Measurements from ENCODE around the gene MORN4. TPM values are rescaled to one million over a fixed set of nuclear protein-coding genes. Genes with fewer than 3 reads are reported as not detected.

Gene MORN4
- total RNA-seq, 1 donor from 2014 or later: 15.8 TPM

- no peaks in the 10 kb centered on the region for H3K4me1 Mint-ChIP-seq (ENCODE audit: unreplicated experiment)
- H3K36me3 Mint-ChIP-seq: no peaks in the 10 kb centered on the region
- H3K27ac Mint-ChIP-seq: no peak overlapping the region
- H3K27me3 Mint-ChIP-seq: no peaks in the 10 kb centered on the region
- no peak for DNase-seq (ENCODE audit: extremely low spot score, unreplicated experiment)
- TF ChIP-seq, protein P1, sequence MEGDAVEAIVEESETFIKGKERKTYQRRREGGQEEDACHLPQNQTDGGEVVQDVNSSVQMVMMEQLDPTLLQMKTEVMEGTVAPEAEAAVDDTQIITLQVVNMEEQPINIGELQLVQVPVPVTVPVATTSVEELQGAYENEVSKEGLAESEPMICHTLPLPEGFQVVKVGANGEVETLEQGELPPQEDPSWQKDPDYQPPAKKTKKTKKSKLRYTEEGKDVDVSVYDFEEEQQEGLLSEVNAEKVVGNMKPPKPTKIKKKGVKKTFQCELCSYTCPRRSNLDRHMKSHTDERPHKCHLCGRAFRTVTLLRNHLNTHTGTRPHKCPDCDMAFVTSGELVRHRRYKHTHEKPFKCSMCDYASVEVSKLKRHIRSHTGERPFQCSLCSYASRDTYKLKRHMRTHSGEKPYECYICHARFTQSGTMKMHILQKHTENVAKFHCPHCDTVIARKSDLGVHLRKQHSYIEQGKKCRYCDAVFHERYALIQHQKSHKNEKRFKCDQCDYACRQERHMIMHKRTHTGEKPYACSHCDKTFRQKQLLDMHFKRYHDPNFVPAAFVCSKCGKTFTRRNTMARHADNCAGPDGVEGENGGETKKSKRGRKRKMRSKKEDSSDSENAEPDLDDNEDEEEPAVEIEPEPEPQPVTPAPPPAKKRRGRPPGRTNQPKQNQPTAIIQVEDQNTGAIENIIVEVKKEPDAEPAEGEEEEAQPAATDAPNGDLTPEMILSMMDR (conservative IDR thresholded peaks at IDR 0.05): no peak
- no peak overlapping the region for H3K4me3 Mint-ChIP-seq
- no peaks in the 10 kb centered on the region for H3K9me3 Mint-ChIP-seq
Measured at GRCh38 chr10:97590748-97591495, 42.4 kb downstream of the MORN4 start.

- Mint-ChIP-seq H3K4me3 (no peak overlapping the region), H3K36me3 (no peaks in the 10 kb centered on the region), H3K9me3 (no peaks in the 10 kb centered on the region), H3K4me1 (ENCODE audit: unreplicated experiment) (peaks cover 5% of the 10 kb centered on the region), H3K27me3 (no peaks in the 10 kb centered on the region), H3K27ac (no peak overlapping the region)
- DNase-seq (ENCODE audit: extremely low spot score, unreplicated experiment): no peak
- TF ChIP-seq, protein P1 (conservative IDR thresholded peaks at IDR 0.05): no peak
Measured at GRCh38 chr10:97590082-97590747, 43.1 kb downstream of the MORN4 start.

DNA sequence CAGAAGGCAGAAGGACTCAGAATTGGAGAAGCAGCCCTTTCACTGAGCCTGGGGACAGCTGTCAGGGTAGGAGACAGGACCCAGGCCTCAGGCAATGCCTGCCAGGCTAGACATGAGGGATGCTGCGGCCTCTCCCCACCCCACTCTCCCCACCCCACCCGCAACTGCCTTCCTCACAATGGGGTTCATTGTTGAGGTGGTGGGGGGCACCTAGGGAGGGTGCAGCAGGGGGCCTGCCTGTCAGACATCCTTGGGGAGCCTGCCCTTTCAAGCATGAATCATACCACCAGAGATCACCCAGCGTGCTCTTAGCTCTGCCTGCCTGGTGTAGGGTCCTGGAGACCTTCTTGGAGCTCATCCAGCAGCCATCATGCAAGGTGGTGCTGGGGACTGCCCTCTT, 43.8 kb downstream of the MORN4 start, which contains the start of gene C10orf62:
Gene C10orf62, plus strand, starts transcription at position 243 of the 400 bp plus-strand sequence. CDS start 177 bp downstream, outside the sequence.
- no peaks in the 10 kb centered on the region for H3K27me3 Mint-ChIP-seq
- H3K36me3 Mint-ChIP-seq: no peaks in the 10 kb centered on the region
- TF ChIP-seq, protein P1 (conservative IDR thresholded peaks at IDR 0.05): no peak
- H3K9me3 Mint-ChIP-seq: no peaks in the 10 kb centered on the region
- H3K4me3 Mint-ChIP-seq: no peak within 1 kb of the TSS
- no peak within 1 kb of the TSS for H3K27ac Mint-ChIP-seq
- H3K4me1 Mint-ChIP-seq (ENCODE audit: unreplicated experiment): peaks cover 10% of the 10 kb centered on the region
- DNase-seq (ENCODE audit: extremely low spot score, unreplicated experiment): no peak

DNA sequence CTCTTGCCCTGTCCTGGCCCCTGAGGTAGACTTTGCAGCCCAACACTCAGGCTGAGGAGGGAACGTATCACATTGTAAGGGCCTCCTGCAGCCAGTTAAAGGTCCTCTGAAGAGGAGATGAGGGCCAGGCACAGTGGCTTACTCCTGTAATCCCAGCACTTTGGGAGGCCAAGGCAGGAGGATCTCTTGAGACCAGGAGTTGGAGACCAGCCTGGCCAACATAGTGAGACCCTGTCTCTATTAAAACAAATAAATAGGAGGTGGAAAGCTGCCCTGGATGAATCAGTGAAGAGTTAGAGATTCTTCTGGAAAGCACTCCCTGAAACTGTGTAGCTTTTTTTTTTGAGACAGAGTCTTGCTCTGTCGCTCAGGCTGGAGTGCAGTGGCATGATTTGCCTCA, 46.1 kb downstream of the MORN4 start:
- Mint-ChIP-seq H3K27ac (no peak overlapping the region), H3K36me3 (no peaks in the 10 kb centered on the region), H3K9me3 (no peaks in the 10 kb centered on the region), H3K4me3 (no peak overlapping the region), H3K4me1 (ENCODE audit: unreplicated experiment) (peaks cover 16% of the 10 kb centered on the region), H3K27me3 (no peaks in the 10 kb centered on the region)
- DNase-seq (ENCODE audit: extremely low spot score, unreplicated experiment): no peak
- TF ChIP-seq, protein P1 (conservative IDR thresholded peaks at IDR 0.05): no peak

DNA sequence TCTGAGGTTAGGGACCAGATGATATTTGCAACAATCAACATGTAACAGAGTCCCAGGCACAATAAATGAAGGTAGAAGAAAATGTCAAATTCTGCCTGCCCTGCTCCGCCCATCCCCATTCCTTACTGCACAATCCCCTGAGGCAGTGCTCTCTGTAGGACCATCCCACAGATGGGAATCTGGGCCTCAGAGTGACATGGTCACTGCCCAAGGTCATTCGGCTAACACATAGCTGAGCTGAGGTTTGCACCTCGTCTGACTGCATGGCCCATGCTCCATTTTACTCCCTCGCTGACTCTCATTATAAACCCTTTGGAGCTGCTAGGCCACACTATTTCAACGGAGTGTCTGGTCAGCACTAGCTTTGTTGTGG, 47.9 kb downstream of the MORN4 start:
- H3K4me1 Mint-ChIP-seq (ENCODE audit: unreplicated experiment): peaks cover 16% of the 10 kb centered on the region
- peak overlapping the region; percentile 42 for H3K27ac Mint-ChIP-seq
- H3K9me3 Mint-ChIP-seq: no peaks in the 10 kb centered on the region
- H3K27me3 Mint-ChIP-seq: no peaks in the 10 kb centered on the region
- H3K4me3 Mint-ChIP-seq: peak overlapping the region; percentile 48
- no peaks in the 10 kb centered on the region for H3K36me3 Mint-ChIP-seq
- TF ChIP-seq, protein P1 (conservative IDR thresholded peaks at IDR 0.05): no peak
- DNase-seq (ENCODE audit: extremely low spot score, unreplicated experiment): no peak
